Esophagus squamous epithelium (tissue), 5 donors: ENCODE results near the gene RNF151. TPM values are rescaled to one million over a fixed set of nuclear protein-coding genes. Genes with fewer than 3 reads are reported as not detected.

ENCODE experiments used
- DNase-seq: peaks from one replicate; lab custom pipeline; 2025; lab: John Stamatoyannopoulos, UW
- H3K27ac ChIP-seq, 4 donors: fragments of 200-600 bp; sonication (generic); one replicate each; pipeline ENCODE4 v1.5.1; 2016 to 2019; ENCODE audit warnings: mild to moderate bottlenecking in 1 of 4
- H3K27me3 ChIP-seq, 4 donors: fragments of 200-600 bp; sonication (generic); 1 replicate in 3 of 4; 2 replicates in 1 of 4; pipeline versions ENCODE4 v1.5.1 to v1.6.0; 2017 to 2021; ENCODE audit warnings: antibody characterized with exemption in 1 of 4
- H3K36me3 ChIP-seq, 3 donors: fragments of 200-600 bp; sonication (generic); one replicate each; pipeline ENCODE4 v1.5.1; 2016 to 2019
- H3K4me1 ChIP-seq, 3 donors: fragments of 200-600 bp; sonication (generic); one replicate each; pipeline ENCODE4 v1.5.1; 2017 to 2019
- H3K4me3 ChIP-seq, 4 donors: fragments of 200-600 bp; sonication (generic); 1 replicate in 3 of 4; 2 replicates in 1 of 4; pipeline ENCODE4 v1.5.1; 2016 to 2019; ENCODE audit warnings: mild to moderate bottlenecking in 2 of 4, moderate library complexity in 1 of 4
- H3K9me3 ChIP-seq, 3 donors: fragments of 200-600 bp; sonication (generic); one replicate each; pipeline ENCODE4 v1.5.1; 2016 to 2019
- POLR2A ChIP-seq, 4 donors: fragments of 450-650 bp; IDR thresholded peaks; one replicate each; pipeline ENCODE4 v1.6.1; 2017; ENCODE audit warnings: antibody characterized with exemption in 4 of 4, mild to moderate bottlenecking in 4 of 4, moderate library complexity in 3 of 4
- WGBS, 2 donors: methylation state at CpG; one replicate each; pipeline ENCODE4 v1.1.5; 2018; 5-methylcytosine and 5-hydroxymethylcytosine counted together
- intact Hi-C: fragments of 100-400 bp; cut with DNase I; formaldehyde crosslinking; loops from one replicate; pipeline ENCODE4 v1.15.0; 2022
- total RNA-seq, 4 donors: library from RNA; depleted of rRNA; stranded (reverse); fragments of >200 nt; gene quantifications; one replicate each; pipeline ENCODE4 v1.1.0, GENCODE V29; 2016
- TF ChIP-seq, protein P1 (sequence below), 6 experiments: fragments of 450-650 bp in 4 of 6; fragments of 200-600 bp in 2 of 6; sonication (generic) in 2 of 6; IDR thresholded peaks; one replicate each; pipeline ENCODE4 v1.5.1; 2016 to 2019; ENCODE audit warnings: antibody characterized with exemption in 6 of 6, mild to moderate bottlenecking in 4 of 6, moderate library complexity in 4 of 6
- donor health status: DM: yes; HTN: yes; CAD: no.

The RNF151 gene
- total RNA-seq, 4 donors from 2014 or later = not detected

DNA sequence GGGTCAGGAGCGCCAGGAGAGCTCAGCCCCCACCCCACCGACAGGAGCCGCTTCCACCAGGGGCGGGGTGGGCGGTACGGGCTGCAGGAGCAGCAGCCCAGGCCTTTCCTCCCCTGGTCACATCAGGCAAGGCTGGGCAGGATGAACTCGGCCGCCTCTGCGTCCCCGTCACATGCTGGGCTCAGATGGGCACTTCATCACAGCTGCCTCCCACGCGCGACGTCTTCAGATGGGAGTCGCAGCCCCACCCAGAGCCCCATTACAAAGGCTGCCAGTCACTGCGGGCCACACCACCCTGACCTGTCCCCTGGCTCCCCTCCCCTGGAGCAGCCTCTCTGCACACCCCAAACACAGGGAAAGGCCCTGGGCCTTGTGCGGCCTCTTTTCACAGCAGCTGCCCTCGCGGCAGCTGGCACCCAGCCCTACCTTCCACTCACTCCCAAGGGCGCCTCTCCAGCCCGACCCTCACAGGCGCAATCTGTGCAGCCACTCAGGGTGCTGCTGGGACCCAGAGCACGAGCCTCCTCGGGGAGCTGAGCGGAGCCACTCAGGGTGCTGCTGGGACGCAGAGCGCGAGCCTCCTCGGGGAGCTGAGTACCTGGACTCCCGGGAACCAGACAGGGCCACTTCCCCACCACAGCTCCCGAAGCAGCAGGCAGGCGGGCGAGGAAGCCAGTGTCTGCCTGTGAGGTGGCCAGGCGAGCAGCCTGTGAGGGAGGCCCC lies 38.3 kb downstream of the RNF151 start:
- no peak overlapping the region for H3K27ac ChIP-seq
- H3K27me3 ChIP-seq = no peaks in the 10 kb centered on the region
- WGBS, 2 donors = 53 to 65% methylated on average over 3 to 9 of the region's 34 CpGs
- DNase-seq = no peak
- TF ChIP-seq POLR2A (IDR thresholded peaks at IDR 0.05) = no peak
- TF ChIP-seq, protein P1, sequence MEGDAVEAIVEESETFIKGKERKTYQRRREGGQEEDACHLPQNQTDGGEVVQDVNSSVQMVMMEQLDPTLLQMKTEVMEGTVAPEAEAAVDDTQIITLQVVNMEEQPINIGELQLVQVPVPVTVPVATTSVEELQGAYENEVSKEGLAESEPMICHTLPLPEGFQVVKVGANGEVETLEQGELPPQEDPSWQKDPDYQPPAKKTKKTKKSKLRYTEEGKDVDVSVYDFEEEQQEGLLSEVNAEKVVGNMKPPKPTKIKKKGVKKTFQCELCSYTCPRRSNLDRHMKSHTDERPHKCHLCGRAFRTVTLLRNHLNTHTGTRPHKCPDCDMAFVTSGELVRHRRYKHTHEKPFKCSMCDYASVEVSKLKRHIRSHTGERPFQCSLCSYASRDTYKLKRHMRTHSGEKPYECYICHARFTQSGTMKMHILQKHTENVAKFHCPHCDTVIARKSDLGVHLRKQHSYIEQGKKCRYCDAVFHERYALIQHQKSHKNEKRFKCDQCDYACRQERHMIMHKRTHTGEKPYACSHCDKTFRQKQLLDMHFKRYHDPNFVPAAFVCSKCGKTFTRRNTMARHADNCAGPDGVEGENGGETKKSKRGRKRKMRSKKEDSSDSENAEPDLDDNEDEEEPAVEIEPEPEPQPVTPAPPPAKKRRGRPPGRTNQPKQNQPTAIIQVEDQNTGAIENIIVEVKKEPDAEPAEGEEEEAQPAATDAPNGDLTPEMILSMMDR (IDR thresholded peaks at IDR 0.05) = no peak
- H3K9me3 ChIP-seq = no peaks in the 10 kb centered on the region
- intact Hi-C loops = no loop called here
- no peak overlapping the region for H3K4me3 ChIP-seq
- peaks cover 37 to 63% (median 48%) of the 10 kb centered on the region in 3 donors for H3K4me1 ChIP-seq
- H3K36me3 ChIP-seq = peaks cover 25 to 48% (median 32%) of the 10 kb centered on the region in 3 donors

DNA sequence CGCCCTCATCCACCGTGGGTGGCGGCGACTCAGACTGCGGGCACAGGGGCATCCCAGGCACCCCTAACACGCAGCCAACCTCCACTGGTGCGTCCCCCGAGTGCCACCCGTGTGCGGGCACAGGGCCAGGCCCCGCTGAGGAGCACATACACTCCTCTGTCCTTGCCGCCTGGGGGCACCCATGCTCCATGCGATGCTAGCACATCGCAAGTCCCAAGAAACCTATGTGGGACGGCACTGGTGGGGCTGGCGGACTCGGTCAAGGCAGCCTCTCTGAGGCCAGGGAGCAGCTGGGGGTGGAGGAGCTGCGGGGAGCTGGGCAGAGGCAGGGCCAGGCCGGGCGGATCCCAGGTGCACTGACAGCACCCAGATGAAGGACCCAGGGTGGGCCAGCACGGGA lies 39.0 kb downstream of the RNF151 start:
- TF ChIP-seq, protein P1 (IDR thresholded peaks at IDR 0.05) = no peak
- no peak for TF ChIP-seq POLR2A (IDR thresholded peaks at IDR 0.05)
- no peak for DNase-seq
- Histone ChIP-seq H3K27me3 (no peaks in the 10 kb centered on the region), H3K4me1 (peaks cover 44 to 70% (median 54%) of the 10 kb centered on the region in 3 donors), H3K4me3 (no peak overlapping the region), H3K36me3 (peaks cover 20 to 41% (median 26%) of the 10 kb centered on the region in 3 donors), H3K27ac (no peak overlapping the region), H3K9me3 (no peaks in the 10 kb centered on the region)
- WGBS, 2 donors = 75 to 92% methylated on average over 5 to 8 of the region's 21 CpGs
- intact Hi-C loops = no loop called here

DNA sequence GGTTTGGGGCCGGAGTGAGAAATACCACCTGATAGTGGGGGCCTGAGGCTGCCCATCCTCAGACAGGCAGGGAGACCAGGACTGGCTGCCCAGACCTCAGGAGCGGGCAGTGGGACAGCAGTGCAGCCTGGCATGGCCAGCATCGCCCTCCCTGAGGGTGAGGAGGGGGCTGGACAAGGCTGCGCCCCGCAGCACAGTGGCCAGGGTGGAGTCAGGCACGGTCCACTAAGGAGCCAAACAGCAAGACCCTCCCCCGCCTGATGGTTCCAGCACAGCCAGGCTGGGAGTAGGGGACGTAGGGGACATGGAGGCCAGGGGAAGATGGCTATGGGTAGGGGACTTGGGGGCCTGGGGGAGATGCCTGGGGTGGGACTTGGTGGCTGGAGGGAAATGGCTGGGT lies 39.7 kb downstream of the RNF151 start:
- no peak for TF ChIP-seq POLR2A (IDR thresholded peaks at IDR 0.05)
- TF ChIP-seq, protein P1 (IDR thresholded peaks at IDR 0.05) = no peak
- H3K27me3 ChIP-seq = no peaks in the 10 kb centered on the region
- intact Hi-C loops = no loop called here
- DNase-seq = no peak
- H3K4me3 ChIP-seq = no peak overlapping the region
- H3K9me3 ChIP-seq = no peaks in the 10 kb centered on the region
- H3K36me3 ChIP-seq = peaks cover 15 to 34% (median 20%) of the 10 kb centered on the region in 3 donors
- H3K4me1 ChIP-seq = peaks cover 44 to 71% (median 56%) of the 10 kb centered on the region in 3 donors
- 91% methylated on average over 3 to 7 of the region's 8 CpGs for WGBS, 2 donors
- no peak overlapping the region for H3K27ac ChIP-seq

DNA sequence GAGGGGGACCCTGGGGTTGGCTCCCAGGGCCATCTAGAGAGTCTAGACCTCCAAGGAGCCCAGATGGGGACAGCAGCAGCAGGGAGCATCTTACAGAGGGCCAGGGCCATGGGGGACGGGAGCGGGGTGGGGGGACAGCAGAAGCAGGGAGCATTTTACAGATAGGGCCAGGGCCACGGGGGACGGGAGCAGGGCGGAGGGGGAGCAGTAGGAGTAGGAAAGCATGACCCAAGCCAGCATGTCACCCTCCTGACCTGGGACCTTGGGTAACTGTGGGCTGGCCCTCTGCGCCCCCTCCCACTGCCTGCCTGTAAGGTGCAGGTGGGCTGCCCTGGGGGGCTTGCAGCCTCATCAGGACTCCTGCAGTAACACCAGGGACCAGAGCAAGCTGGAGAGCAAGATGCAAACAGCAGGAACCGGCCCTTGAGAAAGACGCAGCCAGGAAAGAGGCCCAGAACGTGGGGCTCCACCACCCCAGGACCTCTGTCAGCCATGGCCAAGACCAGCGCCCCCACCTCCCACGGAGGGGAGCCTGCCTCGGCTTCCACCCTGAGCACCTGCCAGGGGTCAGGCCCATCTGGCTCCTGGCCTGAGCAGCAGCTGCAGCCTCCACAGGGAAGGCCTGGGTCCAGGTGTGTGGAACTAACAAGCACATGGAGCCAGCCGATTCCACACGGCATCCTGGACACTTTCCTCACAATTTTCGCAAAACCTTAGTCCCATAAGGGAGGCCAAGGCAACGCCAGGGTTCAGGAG lies 40.6 kb downstream of the RNF151 start:
- WGBS, 2 donors = 61 to 67% methylated on average over 8 to 10 of the region's 16 CpGs
- intact Hi-C loops = no loop called here
- peaks cover 44 to 71% (median 56%) of the 10 kb centered on the region in 3 donors for H3K4me1 ChIP-seq
- H3K9me3 ChIP-seq = no peaks in the 10 kb centered on the region
- H3K27ac ChIP-seq = peak overlapping the region; percentile 79 to 98 (median 96)
- H3K36me3 ChIP-seq = peaks cover 6 to 25% (median 11%) of the 10 kb centered on the region in 3 donors
- no peak for DNase-seq
- no peaks in the 10 kb centered on the region for H3K27me3 ChIP-seq
- no peak for TF ChIP-seq POLR2A (IDR thresholded peaks at IDR 0.05)
- TF ChIP-seq, protein P1 (IDR thresholded peaks at IDR 0.05) = no peak
- H3K4me3 ChIP-seq = peak overlapping the region in 2 of 4 donors; percentile 93 to 98
